Right renal pelvis (tissue), 4 donors: ENCODE measurements around the gene FCN2. TPM values are rescaled to one million over a fixed set of nuclear protein-coding genes. Genes with fewer than 3 reads are reported as not detected.

Experiments used
- DNase-seq, 4 donors: peaks; one replicate each; pipeline ENCODE4 v3.0.0-alpha.2; 2013; ENCODE audit warnings: low read depth in 4 of 4, low spot score in 3 of 4, missing footprints in 1 of 4
- polyA plus RNA-seq, 4 donors: library from polyadenylated mRNA; unstranded; fragments of 120-200 nt; gene quantifications; one replicate each; pipeline ENCODE4 v1.2.1, GENCODE V29; 2013; ENCODE audit not compliant: insufficient read length in 4 of 4

Gene FCN2
- under 1 TPM; 0.18 to 0.96 (median 0.49) TPM for polyA plus RNA-seq

- no peak for DNase-seq
These were observed at the start of gene FCN2 for GRCh38 chr9:134880484-134881312. Gene FCN2, plus strand, starts transcription at chr9:134880810. Its CDS starts 12 bp downstream, at chr9:134880822.

- DNase-seq, result no peak
These were observed 49.5 kb upstream of the FCN2 start for GRCh38 chr9:134830926-134831720.

DNA sequence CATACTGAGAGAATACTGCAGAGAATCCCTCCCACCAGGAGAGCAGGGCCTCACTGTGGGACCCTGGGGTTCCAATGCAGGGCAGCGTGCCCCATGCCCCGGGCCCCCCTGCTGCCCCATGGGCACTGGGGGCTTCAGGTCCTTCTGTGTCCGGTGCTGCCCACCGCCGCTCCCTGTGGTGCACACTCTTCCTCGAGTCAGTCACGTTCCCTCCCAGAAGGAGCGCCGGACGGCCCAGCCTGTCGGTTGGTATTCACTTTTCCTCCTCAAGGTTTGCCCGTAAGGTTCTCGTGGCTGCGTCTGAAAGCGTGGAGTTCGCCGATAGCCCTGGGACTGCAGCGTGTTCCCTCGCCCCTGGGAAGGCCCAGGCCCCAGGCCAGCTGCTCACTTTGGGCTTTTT lies 48.1 kb upstream of the FCN2 start:
- DNase-seq, result no peak

DNA sequence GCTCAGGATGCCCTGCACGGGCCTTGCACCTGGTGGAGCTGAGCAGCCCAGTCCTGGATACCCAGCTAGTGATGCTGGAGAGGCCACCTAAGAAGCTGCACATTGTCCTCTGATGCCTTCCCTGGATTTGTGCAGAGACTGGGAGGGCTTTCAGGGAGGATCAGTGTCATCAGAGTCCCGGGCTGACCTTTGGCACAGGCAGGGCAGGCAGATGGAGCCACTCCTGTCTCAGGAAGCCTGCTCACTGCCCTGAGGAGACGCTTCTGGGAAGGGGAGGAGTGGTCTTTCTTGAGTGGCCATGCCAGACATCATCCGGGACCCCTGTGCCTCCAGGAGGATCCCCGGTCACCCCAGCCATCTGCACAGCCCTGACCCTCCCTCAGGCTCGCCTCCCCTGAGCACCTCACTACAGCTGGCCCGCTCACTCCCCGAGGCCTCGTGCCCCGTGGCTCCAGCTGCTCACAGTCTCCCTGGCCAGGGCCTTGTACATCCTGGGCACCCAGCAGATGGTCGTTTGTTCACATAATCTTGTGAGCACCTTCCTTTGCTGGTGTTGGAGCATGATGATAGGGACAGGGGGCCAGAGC lies 47.2 kb upstream of the FCN2 start:
- DNase-seq, result no peak

DNA sequence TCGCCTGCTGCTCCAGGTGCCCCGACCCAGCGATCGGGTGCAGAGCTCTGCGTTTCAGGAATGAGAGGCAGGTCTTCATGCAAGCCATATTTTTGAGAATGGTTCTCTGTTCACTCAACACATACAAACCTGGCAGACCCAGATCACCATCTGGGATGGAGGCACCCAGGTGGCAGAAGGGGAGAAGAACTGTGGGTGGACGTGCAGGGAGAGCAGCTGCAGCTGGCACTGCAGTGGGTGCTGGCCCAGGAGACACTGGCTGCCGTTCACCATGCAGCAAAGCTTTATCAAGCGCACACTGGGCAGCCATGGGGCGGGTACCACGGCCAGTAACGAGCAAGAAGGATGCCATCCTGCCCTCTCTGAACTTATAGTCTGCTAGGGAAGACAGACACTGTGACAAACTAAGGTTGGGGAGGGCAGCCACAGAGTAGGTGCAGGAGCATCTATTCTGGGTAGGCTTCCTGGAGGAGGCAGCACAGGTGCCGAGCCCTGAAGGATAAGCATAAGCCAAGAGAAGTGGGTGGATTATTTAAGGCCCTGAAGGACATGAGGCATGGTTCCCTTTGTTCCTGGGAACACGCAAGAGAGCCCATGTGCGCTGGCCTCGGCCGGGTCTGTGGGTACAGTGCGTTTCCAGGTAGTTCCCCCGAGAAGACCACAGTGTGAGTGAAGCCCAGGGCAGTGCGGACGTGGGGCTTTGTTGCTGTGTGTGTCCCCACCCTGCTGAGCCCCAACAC lies 46.2 kb upstream of the FCN2 start:
- DNase-seq, result no peak

- DNase-seq, result no peak
These were observed 45.6 kb upstream of the FCN2 start for GRCh38 chr9:134834957-134835419.

- DNase-seq, result no peak
These were observed 45.2 kb upstream of the FCN2 start for GRCh38 chr9:134835448-134835847.

GRCh38 chr9:134835987-134836386 lies 44.6 kb upstream of the FCN2 start:
- DNase-seq, result no peak

GRCh38 chr9:134836406-134836970 lies 44.1 kb upstream of the FCN2 start:
- no peak for DNase-seq

DNA sequence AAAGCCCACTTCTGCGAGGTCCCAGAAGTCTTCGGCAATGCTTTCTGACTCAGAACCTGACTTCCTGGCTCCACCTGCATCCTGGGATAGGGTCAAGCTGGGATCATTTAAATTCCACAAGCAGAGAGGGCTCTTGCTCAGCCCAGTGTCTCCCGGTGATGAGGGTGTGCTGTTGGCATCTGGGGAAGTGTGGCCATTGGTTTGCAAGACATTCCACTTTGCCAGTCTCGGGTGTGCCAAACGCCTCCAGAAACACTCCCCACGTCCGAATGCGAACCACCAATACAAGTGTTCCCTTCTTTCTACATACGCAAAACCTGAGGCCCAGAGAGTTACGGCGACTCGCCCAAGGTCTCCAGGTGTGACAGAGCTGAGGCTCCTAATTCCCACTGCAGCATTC lies 43.1 kb upstream of the FCN2 start:
- no peak for DNase-seq

GRCh38 chr9:134838651-134839454 lies 41.8 kb upstream of the FCN2 start:
- DNase-seq, result no peak

- no peak for DNase-seq
These were observed 41.0 kb upstream of the FCN2 start for GRCh38 chr9:134839455-134840125.

GRCh38 chr9:134840511-134840910 lies 40.1 kb upstream of the FCN2 start:
- DNase-seq, result no peak

DNA sequence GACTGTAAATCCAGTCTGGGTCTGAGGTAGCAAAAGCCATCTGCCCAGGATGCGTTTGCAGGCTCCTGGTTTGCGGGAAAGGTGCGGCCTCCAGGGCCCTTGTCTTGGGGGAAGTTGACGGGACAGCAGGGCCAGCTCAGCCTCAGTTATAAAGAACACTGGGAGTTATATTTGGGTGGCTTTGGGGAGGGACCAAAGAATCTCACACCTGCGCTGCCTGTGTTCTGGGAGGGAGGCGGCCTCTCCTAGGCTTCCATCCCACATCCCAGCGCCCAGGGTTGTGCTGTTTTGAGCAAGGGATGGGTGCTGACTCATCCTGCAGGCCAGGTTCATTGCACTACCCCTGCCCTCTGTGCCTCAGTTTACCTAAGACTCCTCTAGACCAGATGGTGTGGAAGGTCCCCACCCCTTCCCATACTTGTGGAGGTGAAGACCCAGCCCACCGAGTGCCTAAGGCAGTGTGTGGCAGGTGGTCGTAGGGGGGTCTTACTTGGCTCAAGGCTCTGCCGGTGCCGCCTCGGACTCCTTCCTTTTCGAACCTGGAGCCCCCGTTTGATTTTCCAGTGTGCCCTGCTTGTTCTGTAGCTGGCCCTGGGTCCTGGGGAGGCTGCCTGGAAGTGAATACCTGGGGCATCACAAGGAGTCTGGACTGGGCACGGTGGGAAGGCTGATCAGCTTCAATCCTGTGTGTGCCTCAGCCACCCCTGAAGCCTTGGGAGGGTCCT lies 39.3 kb upstream of the FCN2 start:
- DNase-seq, result no peak

- no peak for DNase-seq
These were observed 38.3 kb upstream of the FCN2 start for GRCh38 chr9:134842321-134842720.

- no peak for DNase-seq
These were observed 36.9 kb upstream of the FCN2 start for GRCh38 chr9:134843740-134844139.

DNA sequence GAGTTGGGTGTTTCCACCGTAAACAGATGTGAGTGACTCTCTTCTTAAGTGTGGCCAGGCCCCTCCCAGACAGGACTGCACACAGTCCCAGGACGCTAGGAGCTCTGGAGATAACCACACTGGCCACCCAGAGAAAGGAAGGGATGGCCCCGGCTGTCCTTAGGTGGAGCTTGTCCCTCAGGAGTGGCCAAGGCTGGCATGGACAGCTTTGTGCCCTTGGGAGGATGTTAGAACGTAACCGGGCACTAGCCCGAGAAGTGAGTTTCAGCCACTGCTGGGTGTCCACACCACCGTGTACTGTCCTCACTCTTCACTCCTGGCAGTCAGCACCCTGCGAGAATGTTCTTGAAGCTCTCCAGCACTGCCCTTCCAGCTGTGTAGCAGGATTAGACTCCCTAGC lies 35.8 kb upstream of the FCN2 start:
- DNase-seq, result no peak

DNA sequence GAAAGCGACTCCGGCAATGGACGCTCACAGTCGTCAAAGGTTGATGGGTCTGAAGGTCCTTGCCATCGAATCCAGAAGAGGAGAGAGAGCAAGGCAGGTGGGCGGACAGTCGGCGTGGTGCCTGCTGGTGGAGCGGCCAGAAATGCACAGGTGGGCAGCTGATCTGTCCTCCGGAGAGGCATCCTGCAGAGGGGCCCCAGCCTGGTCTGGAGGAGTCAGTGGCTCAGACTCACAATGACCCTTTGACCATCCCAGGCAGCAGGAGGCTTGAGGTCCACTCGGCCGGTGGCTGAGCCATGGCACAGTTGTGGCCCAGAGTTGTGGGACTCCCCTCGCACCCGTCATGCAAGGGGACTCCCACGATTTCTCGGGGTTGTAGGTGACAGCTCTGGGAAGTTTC lies 34.4 kb upstream of the FCN2 start:
- DNase-seq, result no peak
